ES-I3 (cell line): ENCODE results near the gene ZNF804A.
"Not testable (repeated sequence)": the region's sequence is repeated elsewhere in the genome, so short reads cannot be mapped to it uniquely, and the experiment has no call there.

Source experiments
- H3K36me3 ChIP-seq: 2 replicates; pipeline ENCODE4 v1.6.1; 2013; ENCODE audit warnings: mild to moderate bottlenecking, low read length, control low read depth, moderate library complexity; ENCODE audit not compliant: insufficient read depth
- H3K4me1 ChIP-seq: 2 replicates; pipeline ENCODE4 v1.6.1; 2013; ENCODE audit warnings: mild to moderate bottlenecking, control low read depth, low read length; ENCODE audit not compliant: insufficient read depth
- H3K9ac ChIP-seq: 2 replicates; pipeline ENCODE4 v1.6.1; 2013; ENCODE audit warnings: low read depth, mild to moderate bottlenecking, low read length, moderate library complexity
- H3K9me3 ChIP-seq: 2 replicates; pipeline ENCODE4 v1.6.1; 2013; ENCODE audit warnings: mild to moderate bottlenecking, low read length, moderate library complexity; ENCODE audit not compliant: control insufficient read depth, insufficient read depth

Gene ZNF804A

GRCh38 chr2:184860744-184861143, 262.4 kb downstream of the ZNF804A start:
- no peaks in the 10 kb centered on the region for H3K4me1 ChIP-seq
- H3K9ac ChIP-seq = no peak overlapping the region
- H3K9me3 ChIP-seq = no peaks in the 10 kb centered on the region
- H3K36me3 ChIP-seq = no peaks in the 10 kb centered on the region

- H3K9me3 ChIP-seq = no peaks in the 10 kb centered on the region
- no peaks in the 10 kb centered on the region for H3K36me3 ChIP-seq
- H3K9ac ChIP-seq = no peak overlapping the region
- H3K4me1 ChIP-seq = 0 out of 2 replicates have a peak, but pooled peaks cover 3% of the 10 kb centered on the region
Measured at GRCh38 chr2:184875212-184875611, 276.9 kb downstream of the ZNF804A start.

GRCh38 chr2:184875911-184876310, 277.6 kb downstream of the ZNF804A start:
- H3K36me3 ChIP-seq = no peaks in the 10 kb centered on the region
- H3K9ac ChIP-seq = no peak overlapping the region
- 0 out of 2 replicates have a peak, but pooled peaks cover 3% of the 10 kb centered on the region for H3K4me1 ChIP-seq
- H3K9me3 ChIP-seq = no peaks in the 10 kb centered on the region

- H3K36me3 ChIP-seq = no peaks in the 10 kb centered on the region
- no peak overlapping the region for H3K9ac ChIP-seq
- 0 out of 2 replicates have a peak, but pooled peaks cover 3% of the 10 kb centered on the region for H3K4me1 ChIP-seq
- H3K9me3 ChIP-seq = no peaks in the 10 kb centered on the region
Measured at GRCh38 chr2:184877909-184878308, 279.6 kb downstream of the ZNF804A start.

GRCh38 chr2:184879671-184880070, 281.3 kb downstream of the ZNF804A start:
- no peak overlapping the region for H3K9ac ChIP-seq
- 0 out of 2 replicates have a peak, but pooled peaks cover 3% of the 10 kb centered on the region for H3K4me1 ChIP-seq
- no peaks in the 10 kb centered on the region for H3K36me3 ChIP-seq
- no peaks in the 10 kb centered on the region; the same call in 1 of the 2 replicates for H3K9me3 ChIP-seq

GRCh38 chr2:184886585-184886984, 288.3 kb downstream of the ZNF804A start:
- not testable (repeated sequence) for H3K9ac ChIP-seq, H3K4me1 ChIP-seq, H3K36me3 ChIP-seq, H3K9me3 ChIP-seq

- Histone ChIP-seq H3K9me3 (no peaks in the 10 kb centered on the region), H3K4me1 (no peaks in the 10 kb centered on the region), H3K9ac (no peak overlapping the region), H3K36me3 (no peaks in the 10 kb centered on the region; the same call in 1 of the 2 replicates)
Measured at GRCh38 chr2:184890311-184890710, 292.0 kb downstream of the ZNF804A start.

GRCh38 chr2:184904991-184905390, 306.7 kb downstream of the ZNF804A start:
- Histone ChIP-seq H3K9ac (no peak overlapping the region), H3K36me3 (no peaks in the 10 kb centered on the region), H3K4me1 (peaks cover 4% of the 10 kb centered on the region; the same call in 1 of the 2 replicates), H3K9me3 (no peaks in the 10 kb centered on the region)

- Histone ChIP-seq H3K4me1 (peaks cover 4% of the 10 kb centered on the region; the same call in 1 of the 2 replicates), H3K9ac (no peak overlapping the region), H3K9me3 (no peaks in the 10 kb centered on the region), H3K36me3 (no peaks in the 10 kb centered on the region)
Measured at GRCh38 chr2:184906160-184906559, 307.8 kb downstream of the ZNF804A start.

- Histone ChIP-seq H3K36me3 (no peaks in the 10 kb centered on the region), H3K9me3 (no peaks in the 10 kb centered on the region), H3K4me1 (peaks cover 4% of the 10 kb centered on the region; the same call in 1 of the 2 replicates), H3K9ac (no peak overlapping the region)
Measured at GRCh38 chr2:184906709-184907108, 308.4 kb downstream of the ZNF804A start.

GRCh38 chr2:184908966-184909365, 310.6 kb downstream of the ZNF804A start:
- Histone ChIP-seq H3K9ac (no peak overlapping the region), H3K4me1 (peaks cover 4% of the 10 kb centered on the region; the same call in 1 of the 2 replicates), H3K9me3 (no peaks in the 10 kb centered on the region; the same call in 1 of the 2 replicates), H3K36me3 (no peaks in the 10 kb centered on the region)

- Histone ChIP-seq H3K36me3 (no peaks in the 10 kb centered on the region), H3K9me3 (no peaks in the 10 kb centered on the region), H3K4me1 (no peaks in the 10 kb centered on the region), H3K9ac (no peak overlapping the region)
Measured at GRCh38 chr2:184920451-184920965, 322.2 kb downstream of the ZNF804A start.

GRCh38 chr2:184921676-184922075, 323.3 kb downstream of the ZNF804A start:
- H3K4me1 ChIP-seq = no peaks in the 10 kb centered on the region
- no peaks in the 10 kb centered on the region for H3K36me3 ChIP-seq
- no peak overlapping the region for H3K9ac ChIP-seq
- no peaks in the 10 kb centered on the region for H3K9me3 ChIP-seq

- no peaks in the 10 kb centered on the region for H3K9me3 ChIP-seq
- H3K36me3 ChIP-seq = no peaks in the 10 kb centered on the region
- H3K4me1 ChIP-seq = no peaks in the 10 kb centered on the region
Measured at GRCh38 chr2:184923751-184924150, 325.4 kb downstream of the ZNF804A start.

GRCh38 chr2:184927040-184927439, 328.7 kb downstream of the ZNF804A start:
- no peaks in the 10 kb centered on the region for H3K4me1 ChIP-seq
- H3K9me3 ChIP-seq = no peaks in the 10 kb centered on the region

More at GRCh38 chr2:184923751-184924150, 325.4 kb downstream of the ZNF804A start:
- no peak overlapping the region for H3K9ac ChIP-seq

More at GRCh38 chr2:184927040-184927439, 328.7 kb downstream of the ZNF804A start:
- Histone ChIP-seq H3K9ac (no peak overlapping the region), H3K36me3 (no peaks in the 10 kb centered on the region)
